ENCODE measurements around the gene ZMIZ2.
"Not testable (repeated sequence)": the region's sequence is repeated elsewhere in the genome, so short reads cannot be mapped to it uniquely, and the experiment has no call there.

ZMIZ2 gene

DNA sequence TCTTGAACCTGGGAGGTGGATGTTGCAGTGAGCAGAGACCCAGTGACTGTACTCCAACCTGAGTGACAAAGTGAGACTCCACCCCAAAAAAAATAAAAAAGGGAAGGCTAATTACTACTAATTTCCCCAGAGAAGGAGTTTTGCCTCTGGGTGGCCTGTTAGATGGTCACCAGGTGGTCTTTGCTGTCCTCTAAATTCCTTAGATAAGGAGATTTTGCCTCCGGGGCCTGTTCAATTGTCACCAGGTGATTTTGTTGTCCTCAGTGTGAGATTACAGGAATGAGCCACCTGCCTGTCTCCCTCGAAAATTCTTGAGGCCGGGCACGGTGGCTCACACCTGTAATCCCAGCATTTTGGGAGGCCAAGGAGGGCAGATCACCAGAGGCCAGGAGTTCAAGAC, 24.4 kb upstream of the ZMIZ2 start:
- Histone ChIP-seq H3K4me1 (ENCODE audit: control insufficient read depth in 1 of 2, insufficient read depth in 2 of 2, low read length in 2 of 2) (peaks cover 8 to 9% of the 10 kb centered on the region in 2 experiments), H3K14ac (ENCODE audit: low read length) (no peak overlapping the region), H3K9me3 (ENCODE audit: insufficient read depth, low read depth, low read length) (peaks cover 3% of the 10 kb centered on the region), H4K91ac (ENCODE audit: low read depth, low read length) (no peak overlapping the region), H3K79me2 (ENCODE audit: control insufficient read depth, insufficient read depth, low read length, poor library complexity) (no peaks in the 10 kb centered on the region), H3K18ac (ENCODE audit: low read length) (no peak overlapping the region), H2BK5ac (ENCODE audit: low read depth, low read length, poor library complexity) (no peak overlapping the region), H3K36me3 (ENCODE audit: control insufficient read depth in 1 of 2, insufficient read depth in 2 of 2, low read length in 2 of 2) (no peaks in the 10 kb centered on the region), H3K4ac (ENCODE audit: low read depth, low read length) (no peak overlapping the region), H3K27ac (ENCODE audit: low read depth, low read length) (no peak overlapping the region), H3K9ac (ENCODE audit: low read length) (no peak overlapping the region), H2AFZ (ENCODE audit: insufficient read depth, low read length, poor library complexity) (no peak overlapping the region), H2AK5ac (ENCODE audit: low read length) (no peak overlapping the region), H2BK12ac (ENCODE audit: low read length) (no peak overlapping the region), H3K23ac (ENCODE audit: low read length) (no peak overlapping the region), H4K12ac (ENCODE audit: low read depth, low read length) (no peak overlapping the region), H3K27me3 (ENCODE audit: insufficient read depth, low read length) (no peaks in the 10 kb centered on the region), H3K4me2 (ENCODE audit: low read length) (no peak overlapping the region), H3K4me3 (ENCODE audit: low read depth, low read length) (no peak overlapping the region), H2BK120ac (ENCODE audit: insufficient read depth, low read length, poor library complexity) (no peak overlapping the region), H3K79me1 (ENCODE audit: low read length) (no peaks in the 10 kb centered on the region), H4K8ac (ENCODE audit: low read depth, low read length) (no peak overlapping the region)
- WGBS (ENCODE audit: extremely low coverage, insufficient coverage, insufficient read length), result no CpG with 5 or more reads among the region's 4 CpGs
- DNase-seq, result peak; percentile 67 to 91

DNA sequence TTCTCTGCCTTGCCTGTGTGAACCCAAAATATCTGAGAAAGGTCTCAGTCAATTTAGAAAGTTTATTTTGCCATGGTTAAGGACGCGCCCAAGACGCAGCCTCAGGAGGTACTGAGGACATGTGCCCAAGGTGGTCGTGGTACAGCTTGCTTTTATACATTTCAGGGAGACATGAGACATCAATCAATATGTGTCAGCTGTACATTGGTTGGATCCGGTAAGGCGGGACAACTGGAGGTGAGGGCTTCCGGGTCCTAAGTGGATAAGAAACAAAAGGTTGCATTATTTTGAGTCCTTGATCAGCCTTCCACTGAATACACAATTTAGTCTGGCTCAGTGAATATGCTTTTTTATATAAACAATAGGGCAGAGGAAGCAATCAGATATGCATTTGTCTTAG, 22.4 kb upstream of the ZMIZ2 start:
- not testable (repeated sequence) for H2BK120ac ChIP-seq (ENCODE audit: insufficient read depth, low read length, poor library complexity); DNase-seq; H3K36me3 ChIP-seq (ENCODE audit: control insufficient read depth in 1 of 2, insufficient read depth in 2 of 2, low read length in 2 of 2); H3K23ac ChIP-seq (ENCODE audit: low read length); H3K4me2 ChIP-seq (ENCODE audit: low read length); H3K9ac ChIP-seq (ENCODE audit: low read length); H2AK5ac ChIP-seq (ENCODE audit: low read length); H3K4ac ChIP-seq (ENCODE audit: low read depth, low read length); H3K27me3 ChIP-seq (ENCODE audit: insufficient read depth, low read length); H3K9me3 ChIP-seq (ENCODE audit: insufficient read depth, low read depth, low read length); H3K79me2 ChIP-seq (ENCODE audit: control insufficient read depth, insufficient read depth, low read length, poor library complexity); H3K27ac ChIP-seq (ENCODE audit: low read depth, low read length); H2BK12ac ChIP-seq (ENCODE audit: low read length); H4K8ac ChIP-seq (ENCODE audit: low read depth, low read length); H3K79me1 ChIP-seq (ENCODE audit: low read length); H2AFZ ChIP-seq (ENCODE audit: insufficient read depth, low read length, poor library complexity); H2BK5ac ChIP-seq (ENCODE audit: low read depth, low read length, poor library complexity); H3K18ac ChIP-seq (ENCODE audit: low read length); H4K91ac ChIP-seq (ENCODE audit: low read depth, low read length); H3K14ac ChIP-seq (ENCODE audit: low read length); H3K4me1 ChIP-seq (ENCODE audit: control insufficient read depth in 1 of 2, insufficient read depth in 2 of 2, low read length in 2 of 2); H3K4me3 ChIP-seq (ENCODE audit: low read depth, low read length); H4K12ac ChIP-seq (ENCODE audit: low read depth, low read length)
- WGBS (ENCODE audit: extremely low coverage, insufficient coverage, insufficient read length), result no CpG with 5 or more reads among the region's 7 CpGs

- Histone ChIP-seq H3K14ac (ENCODE audit: low read length) (no peak overlapping the region), H4K8ac (ENCODE audit: low read depth, low read length) (no peak overlapping the region), H2BK12ac (ENCODE audit: low read length) (no peak overlapping the region), H2AK5ac (ENCODE audit: low read length) (no peak overlapping the region), H2AFZ (ENCODE audit: insufficient read depth, low read length, poor library complexity) (no peak overlapping the region), H3K9me3 (ENCODE audit: insufficient read depth, low read depth, low read length) (no peaks in the 10 kb centered on the region), H3K36me3 (ENCODE audit: control insufficient read depth in 1 of 2, insufficient read depth in 2 of 2, low read length in 2 of 2) (no peaks in the 10 kb centered on the region), H2BK120ac (ENCODE audit: insufficient read depth, low read length, poor library complexity) (no peak overlapping the region), H3K9ac (ENCODE audit: low read length) (no peak overlapping the region), H3K18ac (ENCODE audit: low read length) (no peak overlapping the region), H3K27me3 (ENCODE audit: insufficient read depth, low read length) (no peaks in the 10 kb centered on the region), H3K23ac (ENCODE audit: low read length) (no peak overlapping the region), H3K79me1 (ENCODE audit: low read length) (no peaks in the 10 kb centered on the region), H3K79me2 (ENCODE audit: control insufficient read depth, insufficient read depth, low read length, poor library complexity) (no peaks in the 10 kb centered on the region), H2BK5ac (ENCODE audit: low read depth, low read length, poor library complexity) (no peak overlapping the region), H3K4me1 (ENCODE audit: control insufficient read depth in 1 of 2, insufficient read depth in 2 of 2, low read length in 2 of 2) (peaks cover 8 to 9% of the 10 kb centered on the region in 2 experiments), H3K4me3 (ENCODE audit: low read depth, low read length) (no peak overlapping the region), H3K4me2 (ENCODE audit: low read length) (no peak overlapping the region), H4K91ac (ENCODE audit: low read depth, low read length) (no peak overlapping the region), H3K4ac (ENCODE audit: low read depth, low read length) (no peak overlapping the region), H3K27ac (ENCODE audit: low read depth, low read length) (no peak overlapping the region), H4K12ac (ENCODE audit: low read depth, low read length) (no peak overlapping the region)
- WGBS (ENCODE audit: extremely low coverage, insufficient coverage, insufficient read length), result no CpG with 5 or more reads among the region's 6 CpGs
- peak; percentile 81 to 83 for DNase-seq
Observed at GRCh38 chr7:44727158-44727936, 21.3 kb upstream of the ZMIZ2 start.

GRCh38 chr7:44727937-44728262, 20.7 kb upstream of the ZMIZ2 start:
- DNase-seq, result no peak
- Histone ChIP-seq H3K23ac (ENCODE audit: low read length) (no peak overlapping the region), H3K14ac (ENCODE audit: low read length) (no peak overlapping the region), H2BK120ac (ENCODE audit: insufficient read depth, low read length, poor library complexity) (no peak overlapping the region), H3K79me2 (ENCODE audit: control insufficient read depth, insufficient read depth, low read length, poor library complexity) (no peaks in the 10 kb centered on the region), H3K4me3 (ENCODE audit: low read depth, low read length) (no peak overlapping the region), H4K12ac (ENCODE audit: low read depth, low read length) (no peak overlapping the region), H3K36me3 (ENCODE audit: control insufficient read depth in 1 of 2, insufficient read depth in 2 of 2, low read length in 2 of 2) (no peaks in the 10 kb centered on the region), H2AK5ac (ENCODE audit: low read length) (no peak overlapping the region), H4K8ac (ENCODE audit: low read depth, low read length) (no peak overlapping the region), H3K27ac (ENCODE audit: low read depth, low read length) (no peak overlapping the region), H3K4ac (ENCODE audit: low read depth, low read length) (no peak overlapping the region), H3K27me3 (ENCODE audit: insufficient read depth, low read length) (no peaks in the 10 kb centered on the region), H3K4me2 (ENCODE audit: low read length) (no peak overlapping the region), H3K9ac (ENCODE audit: low read length) (no peak overlapping the region), H3K9me3 (ENCODE audit: insufficient read depth, low read depth, low read length) (no peaks in the 10 kb centered on the region), H3K18ac (ENCODE audit: low read length) (no peak overlapping the region), H2AFZ (ENCODE audit: insufficient read depth, low read length, poor library complexity) (no peak overlapping the region), H2BK12ac (ENCODE audit: low read length) (no peak overlapping the region), H3K4me1 (ENCODE audit: control insufficient read depth in 1 of 2, insufficient read depth in 2 of 2, low read length in 2 of 2) (peaks cover 8 to 9% of the 10 kb centered on the region in 2 experiments), H3K79me1 (ENCODE audit: low read length) (no peaks in the 10 kb centered on the region), H2BK5ac (ENCODE audit: low read depth, low read length, poor library complexity) (no peak overlapping the region), H4K91ac (ENCODE audit: low read depth, low read length) (no peak overlapping the region)
- WGBS (ENCODE audit: extremely low coverage, insufficient coverage, insufficient read length), result no CpG with 5 or more reads among the region's 1 CpG
